Measurements from ENCODE around the gene SETBP1.

SETBP1 gene

GRCh38 chr18:44761812-44762211, 81.1 kb downstream of the SETBP1 start:
- no peak for DNase-seq (ENCODE audit: low read depth)

- DNase-seq (ENCODE audit: low read depth): no peak
Measured at GRCh38 chr18:44763327-44763726, 82.6 kb downstream of the SETBP1 start.

- DNase-seq (ENCODE audit: low read depth): no peak
Measured at GRCh38 chr18:44764863-44765262, 84.2 kb downstream of the SETBP1 start.

GRCh38 chr18:44765456-44765855, 84.8 kb downstream of the SETBP1 start:
- no peak for DNase-seq (ENCODE audit: low read depth)

GRCh38 chr18:44766450-44766849, 85.8 kb downstream of the SETBP1 start:
- no peak for DNase-seq (ENCODE audit: low read depth)

GRCh38 chr18:44767807-44768206, 87.1 kb downstream of the SETBP1 start:
- DNase-seq (ENCODE audit: low read depth): no peak

GRCh38 chr18:44770641-44771040, 90.0 kb downstream of the SETBP1 start:
- no peak for DNase-seq (ENCODE audit: low read depth)

GRCh38 chr18:44771572-44771955, 90.9 kb downstream of the SETBP1 start:
- no peak for DNase-seq (ENCODE audit: low read depth)

GRCh38 chr18:44771956-44772917, 91.5 kb downstream of the SETBP1 start:
- DNase-seq (ENCODE audit: low read depth): no peak

GRCh38 chr18:44773640-44774155, 93.0 kb downstream of the SETBP1 start:
- DNase-seq (ENCODE audit: low read depth): no peak

- no peak for DNase-seq (ENCODE audit: low read depth)
Measured at GRCh38 chr18:44774191-44774590, 93.5 kb downstream of the SETBP1 start.

GRCh38 chr18:44777457-44778192, 96.9 kb downstream of the SETBP1 start:
- DNase-seq (ENCODE audit: low read depth): no peak

GRCh38 chr18:44778788-44779187, 98.1 kb downstream of the SETBP1 start:
- no peak for DNase-seq (ENCODE audit: low read depth)

- DNase-seq (ENCODE audit: low read depth): no peak
Measured at GRCh38 chr18:44779753-44780292, 99.1 kb downstream of the SETBP1 start.

- no peak for DNase-seq (ENCODE audit: low read depth)
Measured at GRCh38 chr18:44781886-44782285, 101.2 kb downstream of the SETBP1 start.

- no peak for DNase-seq (ENCODE audit: low read depth)
Measured at GRCh38 chr18:44782617-44783016, 101.9 kb downstream of the SETBP1 start.

GRCh38 chr18:44783371-44783770, 102.7 kb downstream of the SETBP1 start:
- no peak for DNase-seq (ENCODE audit: low read depth)

GRCh38 chr18:44786257-44786656, 105.6 kb downstream of the SETBP1 start:
- no peak for DNase-seq (ENCODE audit: low read depth)

- no peak for DNase-seq (ENCODE audit: low read depth)
Measured at GRCh38 chr18:44786688-44787087, 106.0 kb downstream of the SETBP1 start.

- DNase-seq (ENCODE audit: low read depth): no peak
Measured at GRCh38 chr18:44788334-44788733, 107.6 kb downstream of the SETBP1 start.

GRCh38 chr18:44789710-44790109, 109.0 kb downstream of the SETBP1 start:
- DNase-seq (ENCODE audit: low read depth): no peak

- no peak for DNase-seq (ENCODE audit: low read depth)
Measured at GRCh38 chr18:44790860-44791259, 110.2 kb downstream of the SETBP1 start.

GRCh38 chr18:44791520-44791919, 110.8 kb downstream of the SETBP1 start:
- DNase-seq (ENCODE audit: low read depth): no peak

Measured in activated gamma-delta T cell treated with anti-CD3 and anti-CD28 coated beads, Interleukin-2, amount 50 U/mL, for 16 hours (primary cell).